Activated CD8-positive, alpha-beta memory T cell treated with anti-CD3 and anti-CD28 coated beads for 1 hour (primary cell): ENCODE measurements around the gene IDI2.
"Not testable (repeated sequence)": the region's sequence is repeated elsewhere in the genome, so short reads cannot be mapped to it uniquely, and the experiment has no call there.

Experiments used
- DNase-seq, 2 donors: peaks; one replicate each; pipeline ENCODE4 v3.0.0-alpha.2; 2020; ENCODE audit warnings: low read depth in 1 of 2; ENCODE audit errors: extremely low read depth in 1 of 2

IDI2 gene

DNA sequence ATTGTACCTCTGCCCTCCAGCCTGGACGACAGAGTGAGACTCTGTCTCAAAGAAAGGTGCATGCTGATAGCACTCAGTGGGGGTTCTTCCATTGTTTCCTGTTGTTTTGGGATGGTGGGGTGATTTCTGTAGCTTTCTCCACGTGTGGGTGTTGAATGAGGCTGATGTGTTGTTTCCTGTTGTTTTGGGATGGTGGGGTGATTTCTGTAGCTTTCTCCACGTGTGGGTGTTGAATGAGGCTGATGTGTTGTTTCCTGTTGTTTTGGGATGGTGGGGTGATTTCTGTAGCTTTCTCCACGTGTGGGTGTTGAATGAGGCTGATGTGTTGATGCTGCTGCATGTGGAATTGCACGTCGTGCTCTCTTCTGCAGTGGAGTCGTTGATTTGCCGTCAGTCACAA is 15.7 kb downstream of the IDI2 start:
- DNase-seq, result not testable (repeated sequence)

DNA sequence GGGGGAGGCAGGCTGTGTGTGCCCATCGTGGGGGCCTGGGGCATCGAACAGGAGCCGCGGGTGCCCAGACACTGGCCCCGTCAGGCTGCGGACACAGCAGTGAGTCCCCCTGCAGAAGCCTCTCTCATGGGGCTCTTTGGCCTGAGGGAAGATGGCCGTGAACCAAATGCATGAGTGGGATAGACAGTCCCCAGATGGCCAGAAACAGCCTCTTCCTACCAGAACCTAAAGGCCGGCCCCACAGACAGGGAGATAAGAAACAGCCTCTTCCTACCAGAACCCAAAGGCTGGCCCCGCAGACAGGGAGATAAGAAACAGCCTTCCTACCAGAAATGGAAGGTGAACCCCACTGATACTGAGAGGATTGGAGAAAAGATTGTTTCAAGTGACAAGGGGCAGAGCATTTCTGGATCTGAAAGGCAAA is 16.6 kb downstream of the IDI2 start:
- no peak for DNase-seq

DNA sequence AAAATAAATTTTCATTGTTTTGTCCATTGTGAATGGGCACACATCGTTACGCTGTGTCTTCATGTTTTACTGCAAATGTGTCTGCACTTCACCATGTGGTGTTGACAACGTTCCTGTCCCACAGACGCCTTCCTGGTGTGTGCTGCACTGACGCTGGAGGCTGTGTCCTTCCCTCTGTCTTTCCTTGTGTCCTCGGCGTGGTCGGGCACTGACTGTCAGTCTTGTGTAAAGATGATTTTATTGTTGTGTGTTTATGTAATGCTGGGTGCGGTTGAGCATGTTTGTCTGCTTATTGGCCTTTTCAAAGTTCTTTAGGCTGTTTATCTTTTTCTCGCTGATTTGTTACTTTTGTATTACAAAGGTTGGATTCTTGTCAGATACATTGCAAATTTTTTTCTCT is 18.1 kb downstream of the IDI2 start:
- no peak for DNase-seq

DNA sequence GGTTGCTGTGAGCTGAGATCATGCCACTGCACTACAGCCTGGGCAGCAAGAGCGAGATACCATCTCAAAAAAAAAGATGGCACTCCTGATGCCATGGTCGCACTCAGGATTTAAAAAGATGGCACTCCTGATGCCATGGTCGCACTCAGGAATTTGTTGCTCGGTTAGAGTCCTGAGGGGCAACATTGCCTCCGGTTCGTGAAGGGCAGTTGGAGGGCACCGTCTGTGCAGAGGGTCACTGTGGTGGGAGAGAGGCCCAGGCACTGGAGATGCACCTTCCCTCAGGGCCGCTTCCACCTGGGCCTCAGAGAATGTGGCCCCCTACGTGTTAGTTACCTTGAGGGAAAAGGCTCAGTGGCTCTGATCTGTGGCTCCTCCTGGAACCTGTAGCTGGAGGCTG is 19.1 kb downstream of the IDI2 start:
- no peak for DNase-seq

DNA sequence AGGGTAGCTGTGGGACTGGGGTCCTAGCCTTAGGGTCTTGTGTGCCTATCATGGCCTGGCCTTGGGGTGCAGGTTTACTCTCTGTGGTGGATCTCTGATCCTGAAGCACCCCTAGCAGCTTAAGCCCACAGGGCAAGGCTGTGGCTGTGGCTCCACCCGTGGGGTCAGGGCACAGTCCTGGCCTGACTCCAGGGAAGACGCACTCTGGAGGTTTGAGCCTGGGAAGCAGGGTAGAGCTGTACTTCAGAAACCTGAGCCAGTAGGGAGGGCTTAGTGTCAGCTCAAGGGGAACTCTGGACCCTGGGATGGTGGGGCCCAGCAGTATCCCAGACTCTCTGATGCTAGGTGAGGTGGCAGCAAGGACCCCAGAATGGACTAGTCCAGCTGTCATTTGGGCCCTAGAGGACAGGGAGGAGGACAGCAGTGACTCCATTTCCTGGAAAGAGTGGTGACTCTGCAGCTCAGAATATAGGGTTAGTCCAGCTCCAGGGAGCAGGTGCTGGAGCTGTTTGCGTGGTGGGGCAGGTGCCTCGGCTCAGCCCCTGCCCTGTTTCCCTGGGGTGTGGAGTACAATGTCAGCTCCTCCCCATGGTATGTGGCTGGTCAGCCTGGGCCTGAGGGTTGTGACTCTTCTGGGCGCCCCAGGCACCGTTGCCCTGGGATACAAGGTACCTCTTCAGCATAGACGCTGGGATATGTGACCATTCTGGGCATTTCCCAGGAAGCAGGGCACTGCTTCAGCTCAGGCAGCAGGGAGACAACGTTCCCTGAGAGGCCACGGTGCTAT is 21.6 kb downstream of the IDI2 start:
- DNase-seq, result no peak

DNA sequence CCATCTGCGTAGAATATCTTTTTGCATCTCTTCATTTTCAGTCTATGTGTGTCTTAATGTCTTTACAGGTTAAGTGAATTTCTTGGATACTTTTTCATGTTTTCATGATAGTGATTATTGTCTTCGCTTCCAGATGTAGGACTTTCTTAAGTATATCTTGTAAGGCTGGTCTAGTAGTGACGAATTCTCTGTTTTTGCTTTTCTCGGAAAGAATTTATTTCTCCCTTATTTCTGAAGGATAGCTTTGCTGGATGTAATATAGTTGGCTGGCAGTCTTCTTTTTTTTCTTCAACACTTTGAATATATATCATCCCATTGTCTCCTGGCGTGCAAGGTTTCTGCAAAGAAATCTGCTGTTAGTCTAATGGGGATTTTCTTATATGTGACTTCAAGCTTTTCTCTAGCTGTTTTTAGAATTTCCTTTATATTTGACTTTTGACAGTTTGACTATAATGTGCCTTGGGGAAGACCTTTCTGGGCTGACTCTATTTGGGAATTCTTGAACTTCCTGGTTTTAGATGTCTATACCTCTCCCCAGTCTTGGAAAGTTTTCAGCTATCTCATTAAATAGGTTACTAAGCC is 23.1 kb downstream of the IDI2 start:
- DNase-seq, result no peak

DNA sequence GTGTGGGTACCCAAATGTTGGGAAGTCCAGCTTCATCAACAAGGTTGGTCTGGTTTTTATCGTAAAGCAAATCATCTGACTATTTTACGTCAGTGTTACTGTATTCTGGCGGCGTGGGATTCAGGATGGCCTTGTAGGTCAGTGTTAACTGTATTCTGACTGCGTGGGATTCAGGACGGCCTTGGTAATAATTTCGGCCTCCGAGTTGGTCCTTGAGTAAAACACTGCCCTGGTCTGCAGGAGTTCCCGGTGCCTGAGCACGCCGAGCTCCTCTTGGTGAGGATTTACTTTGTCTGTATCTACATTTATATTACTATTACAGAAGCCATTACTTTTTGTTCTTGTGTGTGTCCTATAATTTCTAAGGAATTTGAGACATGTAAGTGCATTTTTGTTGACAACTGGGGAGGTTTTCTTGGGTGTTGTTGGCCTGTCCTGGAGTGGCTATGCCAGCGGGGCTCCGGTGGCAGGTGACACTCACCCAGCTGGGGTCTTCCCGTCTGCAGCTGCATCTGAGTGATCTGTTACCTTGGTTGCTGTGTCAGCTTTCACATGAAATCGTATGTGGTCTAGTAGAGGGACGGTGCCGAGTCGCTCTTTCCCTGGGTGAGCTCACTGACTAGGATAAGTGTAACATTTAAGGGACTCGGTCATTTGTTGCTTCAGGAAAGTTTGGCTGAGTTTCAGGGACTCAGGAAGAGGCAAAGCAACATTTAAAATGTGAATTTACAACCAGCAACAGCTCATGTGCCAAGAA is 28.2 kb downstream of the IDI2 start:
- no peak for DNase-seq

DNA sequence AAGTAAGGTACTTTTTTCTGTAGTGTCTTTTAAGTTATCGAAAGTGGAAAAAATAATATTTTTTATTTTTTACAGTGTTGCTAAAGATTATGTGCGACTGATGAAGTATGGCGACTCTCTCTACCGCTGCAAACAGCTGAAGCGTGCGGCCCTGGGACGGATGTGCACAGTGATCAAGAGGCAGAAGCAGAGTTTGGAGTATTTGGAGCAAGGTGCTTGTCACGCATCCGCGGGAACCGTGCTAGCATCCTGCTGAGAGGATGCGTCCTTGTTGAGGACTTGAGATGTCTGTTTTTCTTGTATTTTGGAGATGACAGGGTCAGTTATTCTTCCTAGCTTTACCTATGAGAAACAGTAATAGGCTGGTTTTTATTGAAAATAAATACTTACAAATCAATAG is 29.6 kb downstream of the IDI2 start:
- no peak for DNase-seq

DNA sequence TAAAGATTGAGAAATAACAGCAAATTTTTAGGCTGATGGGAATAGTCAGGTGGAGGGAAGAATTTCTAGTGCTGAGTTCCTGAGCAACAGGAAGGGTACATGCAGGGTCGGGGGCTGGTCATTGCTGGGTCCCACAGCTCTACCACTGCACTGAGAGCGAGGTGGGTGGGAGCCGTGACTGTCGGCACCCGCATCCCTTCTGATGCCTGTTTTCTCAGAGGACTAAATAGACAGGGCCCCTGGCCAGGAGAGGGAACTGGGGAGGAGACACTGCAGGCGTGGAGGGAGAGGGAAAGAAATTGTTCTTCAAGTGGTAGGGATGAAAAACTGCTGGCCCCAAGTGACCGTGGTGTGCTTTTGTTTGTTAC is 30.1 kb downstream of the IDI2 start:
- no peak for DNase-seq

DNA sequence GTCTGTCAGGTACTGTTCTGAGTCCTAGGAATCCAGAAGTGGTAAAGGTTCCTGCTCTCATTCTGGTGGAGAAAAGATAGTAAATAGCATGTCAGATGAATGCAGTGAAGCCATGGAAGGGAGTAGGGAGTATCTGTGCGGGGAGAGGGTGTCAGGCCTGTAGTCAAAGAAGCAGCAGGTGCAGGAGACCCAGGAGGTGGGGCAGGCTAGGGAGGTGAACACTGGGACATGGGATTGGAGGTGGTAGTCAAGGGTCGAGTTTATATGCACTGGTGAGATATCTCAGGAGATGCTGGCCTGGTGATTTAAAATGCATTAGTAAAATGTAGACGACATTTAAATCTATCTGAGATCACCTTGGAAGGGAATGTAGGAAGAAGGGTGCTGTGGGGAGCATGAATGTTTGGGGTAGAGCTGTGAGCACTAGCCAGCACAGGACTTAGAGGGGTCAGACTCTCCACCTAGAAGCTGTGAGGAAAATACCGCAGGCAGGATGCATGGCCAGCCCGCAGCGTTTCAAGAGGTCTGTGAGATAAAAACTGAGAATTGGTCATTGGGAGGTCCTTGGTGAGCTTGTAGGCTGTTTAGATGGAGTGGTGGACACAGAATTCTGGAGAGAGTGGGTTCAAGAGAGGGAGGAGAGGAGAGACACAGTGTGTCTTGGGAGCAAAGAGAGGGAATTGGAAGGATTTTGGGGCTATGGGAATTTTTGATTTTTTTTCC is 30.7 kb downstream of the IDI2 start:
- DNase-seq, result no peak

DNA sequence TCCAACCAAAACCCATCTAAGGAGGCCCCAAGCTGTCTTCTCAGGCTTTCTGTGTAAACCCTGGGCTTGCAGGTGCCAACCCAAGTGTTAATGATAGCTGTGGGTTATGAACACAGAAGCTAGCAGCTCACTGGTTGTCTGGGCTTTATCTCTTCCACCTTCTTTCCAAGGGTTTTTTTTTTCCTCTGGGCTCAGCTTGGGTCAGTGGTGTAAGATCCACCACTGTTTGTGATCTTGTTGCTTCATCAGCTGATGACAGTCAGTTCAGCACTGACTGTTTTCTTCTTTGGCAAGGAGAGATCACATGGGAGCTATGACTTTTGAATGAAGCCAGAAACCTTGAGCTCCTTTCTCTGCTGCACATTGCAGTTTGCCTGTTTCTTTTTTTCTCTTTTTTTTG is 32.8 kb downstream of the IDI2 start:
- DNase-seq, result no peak

DNA sequence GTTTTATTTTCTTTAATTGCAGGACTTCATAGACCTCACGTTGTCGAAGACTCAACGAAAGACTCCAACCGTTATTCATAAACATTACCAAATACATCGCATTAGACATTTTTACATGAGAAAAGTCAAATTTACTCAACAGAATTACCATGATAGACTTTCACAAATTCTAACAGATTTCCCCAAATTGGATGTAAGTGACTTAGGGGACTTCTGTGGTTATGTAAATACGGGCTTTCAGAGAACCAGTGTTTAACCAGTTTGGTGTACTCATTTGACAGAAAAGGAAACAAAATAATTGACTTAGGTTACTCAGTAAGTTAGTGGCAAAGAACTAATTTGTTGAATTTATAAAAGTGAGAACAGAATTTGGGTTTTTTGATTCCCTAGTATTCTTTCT is 33.2 kb downstream of the IDI2 start:
- no peak for DNase-seq

DNA sequence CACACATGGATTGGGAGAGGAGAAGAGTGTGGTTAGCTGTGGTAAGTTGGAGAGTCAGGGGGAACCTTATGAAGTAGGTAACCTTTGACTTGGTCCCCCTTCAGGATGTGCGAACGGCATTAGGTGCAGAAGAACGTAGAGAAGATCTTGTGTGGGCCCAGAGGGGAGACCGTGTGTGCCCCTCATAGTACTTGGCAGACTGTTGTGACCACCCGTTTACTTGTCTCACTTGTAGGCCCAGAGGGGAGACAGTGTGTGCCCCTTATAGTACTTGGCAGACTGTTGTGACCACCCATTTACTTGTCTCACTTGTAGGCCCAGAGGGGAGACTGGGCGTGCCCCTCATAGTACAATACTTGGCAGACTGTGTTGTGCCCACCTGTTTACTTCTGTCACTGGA is 34.9 kb downstream of the IDI2 start:
- DNase-seq, result no peak

DNA sequence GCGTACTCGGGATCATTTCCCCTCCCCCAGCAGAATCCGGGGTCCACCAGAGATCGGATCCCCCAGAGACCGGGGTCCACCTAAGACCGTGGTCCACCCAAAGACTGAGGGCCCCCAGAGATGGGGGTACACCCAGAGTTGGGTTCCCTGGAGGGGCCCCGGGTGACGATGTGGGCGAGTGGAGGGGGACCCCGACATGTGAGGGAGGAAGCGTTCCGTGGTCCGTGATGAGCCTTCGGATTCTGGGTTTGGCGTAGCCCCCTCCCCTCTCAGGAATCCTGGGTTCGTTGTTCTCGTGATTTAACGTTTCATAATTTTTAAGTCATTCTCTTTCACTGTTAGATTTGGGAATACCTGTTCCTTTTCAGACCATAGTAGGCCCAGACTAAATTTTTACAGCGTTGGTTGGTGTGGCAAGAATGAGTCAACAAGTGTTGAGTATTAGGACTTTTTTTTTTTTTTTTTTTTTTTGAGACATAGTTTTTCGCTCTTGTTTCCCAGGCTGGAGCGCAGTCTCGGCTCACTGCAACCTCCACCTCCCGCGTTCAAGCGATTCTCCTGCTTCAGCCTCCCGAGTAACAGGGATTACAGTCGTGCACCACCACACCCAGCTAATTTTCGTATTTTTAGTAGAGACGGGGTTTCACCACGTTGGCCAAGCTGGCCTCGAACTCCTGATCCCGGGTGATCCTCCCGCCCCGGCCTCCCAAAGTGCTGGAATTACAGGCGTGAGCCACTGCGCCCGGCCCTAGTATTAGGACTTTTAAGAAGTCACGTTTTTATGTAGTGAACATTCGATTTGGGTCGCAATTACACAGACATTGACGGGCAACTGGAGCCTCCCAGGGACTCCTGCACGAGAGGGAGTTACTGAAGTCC is 36.8 kb downstream of the IDI2 start:
- DNase-seq, result peak in 1 of 2 donors; percentile 8

DNA sequence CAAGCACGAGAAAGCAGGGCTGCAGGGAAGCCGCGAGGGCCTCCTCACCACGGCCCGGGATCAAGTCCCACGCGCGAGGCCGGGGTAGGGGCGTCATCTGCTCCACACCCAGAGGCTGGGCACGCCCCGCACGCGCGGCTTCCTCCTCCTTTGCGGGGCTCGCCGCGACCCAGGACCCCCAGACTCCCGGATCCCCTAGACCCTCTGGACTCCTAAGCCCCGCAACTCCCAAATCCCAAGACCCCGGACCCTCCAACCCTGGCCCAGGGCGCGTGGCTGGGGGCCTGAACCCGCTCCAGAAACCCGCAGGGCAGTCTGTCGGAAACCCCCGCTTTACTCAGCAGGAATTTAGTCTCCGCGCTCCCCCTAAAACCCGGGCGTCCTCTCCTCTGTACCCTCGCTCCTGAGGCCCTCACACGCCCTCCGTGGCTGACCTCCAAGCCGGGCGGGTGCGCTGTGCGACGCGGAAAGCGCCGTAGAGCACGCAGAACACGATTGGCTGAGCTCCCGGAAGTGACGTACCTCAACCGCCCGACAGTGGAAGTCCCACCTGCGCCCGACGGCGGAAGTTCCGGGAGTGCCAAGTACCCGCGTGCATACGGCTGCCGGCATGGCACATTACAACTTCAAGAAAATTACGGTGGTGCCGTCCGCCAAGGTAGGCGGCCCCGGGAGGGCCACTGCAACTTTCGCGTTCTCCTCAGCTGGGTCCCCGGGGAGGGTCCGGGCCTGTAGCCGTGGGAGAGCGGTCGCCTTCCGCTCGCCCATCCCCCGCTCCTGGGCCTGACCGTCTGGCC is 37.6 kb downstream of the IDI2 start, which contains the start of gene GTPBP4:
TSS of gene GTPBP4 (plus strand) at position 565 of the 797 bp plus-strand sequence. CDS start at position 611, 46 bp downstream.
- DNase-seq, result peak; percentile 95 to 96

DNA sequence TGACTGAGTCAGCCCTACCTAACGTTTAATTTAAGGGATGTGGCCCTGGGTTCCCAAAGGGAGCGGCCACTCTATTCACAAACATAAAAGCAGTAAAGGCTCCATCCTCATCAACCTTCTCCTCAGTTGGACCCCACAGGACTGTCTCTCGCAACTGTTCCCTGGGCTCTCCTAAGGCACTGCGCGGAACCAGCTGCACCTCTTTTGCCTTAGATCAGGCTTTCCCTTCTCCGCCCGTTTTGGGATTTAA is 38.1 kb downstream of the IDI2 start:
- DNase-seq, result no peak

DNA sequence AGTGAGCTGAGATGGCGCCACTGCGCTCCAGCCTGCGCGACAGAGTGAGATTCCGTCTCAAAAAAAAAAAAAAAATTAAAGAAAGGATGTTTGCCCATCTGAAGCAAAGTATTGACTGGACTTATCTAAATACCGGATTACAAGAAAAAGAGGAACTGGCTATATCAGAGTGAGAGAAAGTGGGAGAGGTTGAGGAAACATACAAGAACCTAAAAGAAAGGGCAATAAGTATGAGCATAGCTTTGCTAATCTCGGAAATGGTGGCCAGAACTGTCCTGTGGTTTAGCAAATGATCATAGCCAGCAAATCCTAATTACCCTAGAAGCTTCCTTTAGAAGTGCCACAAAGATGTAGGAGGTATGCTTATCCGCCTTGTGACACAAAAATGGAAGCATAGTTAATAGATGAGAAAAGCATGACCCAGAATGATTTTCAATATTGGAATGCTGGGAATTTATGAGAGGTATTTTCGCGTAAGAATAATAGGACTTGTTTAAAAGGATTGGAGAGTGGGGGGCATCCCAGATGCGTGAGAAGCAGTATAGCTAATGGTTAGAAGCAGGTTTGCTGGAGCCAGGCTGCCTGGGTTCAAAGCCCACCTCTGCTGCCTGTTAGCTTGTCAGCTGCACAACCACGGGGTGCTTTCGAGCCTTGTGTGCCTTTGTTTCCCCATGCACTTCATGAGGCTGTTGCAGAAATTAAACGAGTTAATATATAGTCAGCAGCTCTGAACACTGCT is 38.6 kb downstream of the IDI2 start:
- no peak for DNase-seq

DNA sequence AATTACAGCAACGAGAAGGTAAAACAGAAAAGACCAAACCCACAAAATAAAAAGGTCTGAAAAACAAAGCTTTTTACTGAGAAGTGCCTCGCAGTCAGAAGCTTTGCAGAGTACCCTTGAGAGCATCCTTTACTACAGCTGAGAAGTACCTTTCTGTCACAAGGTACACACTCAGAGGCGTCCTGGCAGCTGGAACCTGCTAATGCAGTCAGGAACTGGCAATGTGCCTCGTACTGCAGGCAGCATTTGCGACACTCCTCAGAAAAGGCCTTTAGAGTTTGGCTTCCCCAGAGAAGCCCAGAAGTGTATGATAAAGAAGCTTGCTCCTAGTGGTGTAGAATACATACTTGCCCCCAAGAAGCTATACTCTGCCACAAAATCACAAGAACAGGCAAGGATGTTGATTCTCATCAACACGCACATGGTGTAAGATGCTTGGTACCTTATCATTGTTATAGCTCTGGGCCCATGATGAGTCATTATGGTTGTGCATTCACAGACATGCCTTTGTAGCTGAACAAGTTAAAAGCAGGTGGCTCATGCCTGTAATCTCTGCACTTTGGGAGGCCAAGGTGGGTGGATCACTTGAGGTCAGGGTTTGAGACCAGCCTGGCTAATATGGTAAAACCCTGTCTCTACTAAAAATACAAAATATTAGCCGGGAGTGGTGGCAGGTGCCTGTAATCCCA is 39.4 kb downstream of the IDI2 start:
- DNase-seq, result no peak

DNA sequence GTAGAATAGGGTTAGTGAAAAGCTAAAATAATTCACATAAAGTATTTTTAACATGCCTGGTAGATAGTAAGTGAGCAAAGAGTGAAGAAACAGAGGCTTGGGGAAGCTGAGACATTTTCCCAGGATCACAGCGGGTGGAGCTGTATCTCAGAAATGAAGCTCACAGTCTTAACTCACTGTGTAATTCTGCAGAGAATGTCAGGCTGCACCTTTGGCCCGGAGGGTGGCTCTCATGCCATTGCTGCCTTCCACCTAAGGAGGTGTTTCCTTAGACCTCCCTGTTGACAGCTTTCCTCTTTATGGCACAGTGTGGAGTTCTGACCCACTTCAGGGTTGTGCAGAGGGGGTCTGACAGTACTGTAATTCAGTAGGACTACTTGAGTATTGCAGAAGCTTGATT is 40.3 kb downstream of the IDI2 start:
- DNase-seq, result no peak
